ENCODE data around the gene SCAF8.

The SCAF8 gene

GRCh38 chr6:154852687-154853086 is 119.5 kb downstream of the SCAF8 start (continued):
- peak; percentile 81 for TF ChIP-seq ZNF362 (tag by site-specific recombination; IDR thresholded peaks at IDR 0.05)
- TF ChIP-seq ZNF747 (tag by site-specific recombination; IDR thresholded peaks at IDR 0.05), result no peak
- TF ChIP-seq HOXD13 (CRISPR knock-in tag; IDR thresholded peaks at IDR 0.05; ENCODE audit: borderline replicate concordance), result peak; percentile 15; the same call in 1 of the 2 replicates
- 0 out of 2 replicates have a peak, but pooled peaks have one; percentile 28 for TF ChIP-seq KLF9 (tag by site-specific recombination; IDR thresholded peaks at IDR 0.05; ENCODE audit: low read depth)
- no peak for TF ChIP-seq AEBP2 (tag by site-specific recombination; IDR thresholded peaks at IDR 0.05; ENCODE audit: borderline replicate concordance)
- no peak for TF ChIP-seq ZNF621 (tag by site-specific recombination; IDR thresholded peaks at IDR 0.05)
- peak; percentile 89 for TF ChIP-seq ZNF558 (tag by site-specific recombination; IDR thresholded peaks at IDR 0.05)
- TF ChIP-seq ZNF654 (tag by site-specific recombination; IDR thresholded peaks at IDR 0.05; ENCODE audit: low read depth), result peak; percentile 13; the same call in 1 of the 2 replicates
- no peak for TF ChIP-seq RBAK (tag by site-specific recombination; IDR thresholded peaks at IDR 0.05)
- TF ChIP-seq ZXDB (tag by site-specific recombination; IDR thresholded peaks at IDR 0.05), result peak; percentile 81
- TF ChIP-seq ZFP3 (tag by site-specific recombination; IDR thresholded peaks at IDR 0.05; ENCODE audit: low read depth), result no peak
- no peak for TF ChIP-seq ZNF48 (tag by site-specific recombination; IDR thresholded peaks at IDR 0.05)
- no peak for TF ChIP-seq ZNF146 (tag by site-specific recombination; IDR thresholded peaks at IDR 0.05)
- TF ChIP-seq ZEB2 (tag by site-specific recombination; IDR thresholded peaks at IDR 0.05), result peak; percentile 94
- TF ChIP-seq PATZ1 (tag by site-specific recombination; IDR thresholded peaks at IDR 0.05), result peak; percentile 40
- peak; percentile 95 for TF ChIP-seq SCRT2 (tag by site-specific recombination; IDR thresholded peaks at IDR 0.05)
- TF ChIP-seq ZFHX2 (tag by site-specific recombination; conservative IDR thresholded peaks at IDR 0.05), result no peak
- TF ChIP-seq ZNF2 (tag by site-specific recombination; IDR thresholded peaks at IDR 0.05), result peak; percentile 85
- no peak for TF ChIP-seq ZNF530 (tag by site-specific recombination; IDR thresholded peaks at IDR 0.05; ENCODE audit: low read depth)
- TF ChIP-seq ZNF692 (tag by site-specific recombination; IDR thresholded peaks at IDR 0.05), result peak; percentile 77
- TF ChIP-seq ZNF548 (tag by site-specific recombination; IDR thresholded peaks at IDR 0.05), result no peak
- TF ChIP-seq ZNF660 (tag by site-specific recombination; IDR thresholded peaks at IDR 0.05), result peak; percentile 90
- TF ChIP-seq ZNF404 (tag by site-specific recombination; IDR thresholded peaks at IDR 0.05), result no peak
- peak; percentile 74; the same call in 1 of the 2 replicates for TF ChIP-seq ZNF394 (tag by site-specific recombination; IDR thresholded peaks at IDR 0.05; ENCODE audit: borderline replicate concordance)
- TF ChIP-seq HIC1 (tag by site-specific recombination; IDR thresholded peaks at IDR 0.05), result peak; percentile 82
- TF ChIP-seq ZBTB26 (tag by site-specific recombination; optimal IDR thresholded peaks at IDR 0.05), result no peak
- no peak for TF ChIP-seq ZNF777 (tag by site-specific recombination; IDR thresholded peaks at IDR 0.05; ENCODE audit: borderline replicate concordance)
- peak; percentile 58; the same call in 1 of the 2 replicates for TF ChIP-seq ZSCAN5A (tag by site-specific recombination; IDR thresholded peaks at IDR 0.05)
- no peak for TF ChIP-seq GFI1B (tag by site-specific recombination; IDR thresholded peaks at IDR 0.05)
- no peak for TF ChIP-seq ZNF610 (tag by site-specific recombination; IDR thresholded peaks at IDR 0.05; ENCODE audit: borderline replicate concordance)
- no peak for TF ChIP-seq ZNF670 (tag by site-specific recombination; IDR thresholded peaks at IDR 0.05; ENCODE audit: low read depth)

All from HEK293 (cell line).